Ishikawa (cell line): ENCODE results near the gene TMBIM4.

Experiments
- CEBPB ChIP-seq: IDR thresholded peaks from 2 replicates; pipeline ENCODE4 v1.6.1; 2012
- CREB1 ChIP-seq: IDR thresholded peaks from 2 replicates; pipeline ENCODE4 v1.6.1; 2012; ENCODE audit warnings: low read depth
- EGR1 ChIP-seq: IDR thresholded peaks from 2 replicates; pipeline ENCODE4 v1.6.1; 2012
- EP300 ChIP-seq: IDR thresholded peaks from 2 replicates; pipeline ENCODE4 v1.6.1; 2012; ENCODE audit warnings: borderline replicate concordance
- FOXM1 ChIP-seq: IDR thresholded peaks from 2 replicates; pipeline ENCODE4 v1.6.1; 2012; ENCODE audit warnings: low read depth, borderline replicate concordance
- MAX ChIP-seq: IDR thresholded peaks from 2 replicates; pipeline ENCODE4 v1.6.1; 2012
- NFIC ChIP-seq: IDR thresholded peaks from 2 replicates; pipeline ENCODE4 v1.6.1; 2012
- RAD21 ChIP-seq: IDR thresholded peaks from 2 replicates; pipeline ENCODE4 v1.6.1; 2012; ENCODE audit warnings: low read depth
- REST ChIP-seq: IDR thresholded peaks from 2 replicates; pipeline ENCODE4 v1.6.1; 2012; ENCODE audit warnings: low read depth, mild to moderate bottlenecking
- TAF1 ChIP-seq: IDR thresholded peaks from 2 replicates; pipeline ENCODE4 v1.6.1; 2012; ENCODE audit warnings: low read depth, mild to moderate bottlenecking
- TCF12 ChIP-seq: IDR thresholded peaks from 2 replicates; pipeline ENCODE4 v1.6.1; 2012; ENCODE audit warnings: low read depth
- TEAD4 ChIP-seq: IDR thresholded peaks from 2 replicates; pipeline ENCODE4 v1.6.1; 2012
- USF1 ChIP-seq: IDR thresholded peaks from 2 replicates; pipeline ENCODE4 v1.6.1; 2012
- YY1 ChIP-seq: IDR thresholded peaks from 2 replicates; pipeline ENCODE4 v1.6.1; 2012; ENCODE audit warnings: low read depth
- ZBTB7A ChIP-seq: IDR thresholded peaks from 2 replicates; pipeline ENCODE4 v1.6.1; 2012; ENCODE audit warnings: low read depth

Gene TMBIM4

GRCh38 chr12:66119870-66120241 is 49.9 kb downstream of the TMBIM4 start:
- TF ChIP-seq RAD21, result no peak
- TF ChIP-seq CEBPB, result no peak
- TF ChIP-seq TEAD4, result no peak
- TF ChIP-seq CREB1, result no peak
- no peak for TF ChIP-seq EP300
- no peak for TF ChIP-seq TAF1
- no peak for TF ChIP-seq YY1
- no peak for TF ChIP-seq MAX
- TF ChIP-seq FOXM1, result no peak
- TF ChIP-seq TCF12, result no peak
- no peak for TF ChIP-seq NFIC
- no peak for TF ChIP-seq ZBTB7A
- no peak for TF ChIP-seq REST
- TF ChIP-seq USF1, result no peak
- no peak for TF ChIP-seq EGR1

GRCh38 chr12:66119229-66119869 is 50.4 kb downstream of the TMBIM4 start:
- TF ChIP-seq EP300, result no peak
- no peak for TF ChIP-seq NFIC
- no peak for TF ChIP-seq FOXM1
- no peak for TF ChIP-seq CEBPB
- no peak for TF ChIP-seq REST
- no peak for TF ChIP-seq TCF12
- no peak for TF ChIP-seq YY1
- TF ChIP-seq EGR1, result no peak
- no peak for TF ChIP-seq USF1
- no peak for TF ChIP-seq ZBTB7A
- TF ChIP-seq MAX, result no peak
- no peak for TF ChIP-seq TEAD4
- no peak for TF ChIP-seq CREB1
- TF ChIP-seq TAF1, result no peak
- TF ChIP-seq RAD21, result no peak

DNA sequence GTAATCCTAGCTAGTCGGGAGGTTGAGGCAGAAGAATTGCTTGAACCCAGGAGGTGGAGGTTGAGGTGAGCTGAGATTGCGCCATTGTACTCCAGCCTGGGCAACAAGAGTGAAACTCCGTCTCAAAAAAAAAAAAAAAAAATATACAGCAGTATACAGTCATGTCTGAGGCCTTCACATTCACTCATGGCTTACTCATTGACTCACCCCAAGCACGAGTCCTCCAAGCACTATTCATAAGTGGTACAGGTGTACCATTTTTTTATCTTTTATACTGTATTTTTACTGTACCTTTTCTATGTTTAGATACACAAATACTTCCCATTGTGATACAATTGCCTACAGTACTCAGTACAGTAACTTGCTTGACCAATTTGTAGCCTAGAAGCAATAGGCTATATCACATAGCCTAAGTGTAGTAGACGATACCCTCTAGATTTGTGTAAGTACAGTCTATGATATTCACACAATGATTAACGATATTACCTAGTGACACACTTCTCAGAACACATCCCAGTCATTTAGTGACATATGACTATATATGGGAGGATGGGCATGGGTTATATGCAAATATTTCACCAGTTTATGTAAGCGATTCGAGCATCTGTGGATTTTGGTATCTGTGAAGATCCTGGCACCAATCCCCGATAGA is 51.4 kb downstream of the TMBIM4 start:
- TF ChIP-seq FOXM1, result no peak
- TF ChIP-seq EGR1, result no peak
- no peak for TF ChIP-seq TCF12
- TF ChIP-seq USF1, result no peak
- no peak for TF ChIP-seq MAX
- TF ChIP-seq TAF1, result no peak
- TF ChIP-seq EP300, result no peak
- TF ChIP-seq RAD21, result no peak
- no peak for TF ChIP-seq CREB1
- TF ChIP-seq CEBPB, result no peak
- TF ChIP-seq ZBTB7A, result no peak
- TF ChIP-seq NFIC, result no peak

- TF ChIP-seq RAD21 (no peak), REST (no peak), USF1 (no peak), MAX (no peak), TCF12 (no peak), CEBPB (no peak), CREB1 (no peak), YY1 (no peak), NFIC (no peak), ZBTB7A (no peak), FOXM1 (no peak), EP300 (no peak)
Measured at GRCh38 chr12:66117242-66117641, 52.6 kb downstream of the TMBIM4 start.
